ENCODE results near the gene CFAP300.

Gene CFAP300

GRCh38 chr11:102073253-102073652 is 26.0 kb downstream of the CFAP300 start:
- DNase-seq (ENCODE audit: low read depth) = no peak

- DNase-seq (ENCODE audit: low read depth) = no peak
These were observed 32.4 kb downstream of the CFAP300 start for GRCh38 chr11:102079625-102080024.

GRCh38 chr11:102081313-102081712 is 34.1 kb downstream of the CFAP300 start:
- DNase-seq (ENCODE audit: low read depth) = no peak

- no peak for DNase-seq (ENCODE audit: low read depth)
These were observed 38.8 kb downstream of the CFAP300 start for GRCh38 chr11:102085864-102086551.

GRCh38 chr11:102097186-102097585 is 49.9 kb downstream of the CFAP300 start:
- DNase-seq (ENCODE audit: low read depth) = no peak

- DNase-seq (ENCODE audit: low read depth) = no peak
These were observed 52.5 kb downstream of the CFAP300 start for GRCh38 chr11:102099755-102100154.

- no peak for DNase-seq (ENCODE audit: low read depth)
These were observed 61.6 kb downstream of the CFAP300 start for GRCh38 chr11:102108734-102109440.

GRCh38 chr11:102109896-102110760 is 62.9 kb downstream of the CFAP300 start, which contains the start of gene YAP1:
TSS of gene YAP1 (plus strand) at chr11:102110447. CDS start at chr11:102110849, 402 bp downstream.
- DNase-seq (ENCODE audit: low read depth) = peak; percentile 43

GRCh38 chr11:102110761-102111010 is 63.4 kb downstream of the CFAP300 start:
- DNase-seq (ENCODE audit: low read depth) = no peak

- DNase-seq (ENCODE audit: low read depth) = no peak
These were observed 64.0 kb downstream of the CFAP300 start for GRCh38 chr11:102111011-102111786.

GRCh38 chr11:102111787-102112508 is 64.7 kb downstream of the CFAP300 start:
- no peak for DNase-seq (ENCODE audit: low read depth)

GRCh38 chr11:102112509-102112821 is 65.2 kb downstream of the CFAP300 start:
- DNase-seq (ENCODE audit: low read depth) = no peak

GRCh38 chr11:102114032-102114431 is 66.8 kb downstream of the CFAP300 start:
- no peak for DNase-seq (ENCODE audit: low read depth)

- no peak for DNase-seq (ENCODE audit: low read depth)
These were observed 68.3 kb downstream of the CFAP300 start for GRCh38 chr11:102115557-102115956.

- DNase-seq (ENCODE audit: low read depth) = no peak
These were observed 69.4 kb downstream of the CFAP300 start for GRCh38 chr11:102116453-102117205.

GRCh38 chr11:102117472-102118113 is 70.4 kb downstream of the CFAP300 start:
- no peak for DNase-seq (ENCODE audit: low read depth)

GRCh38 chr11:102118937-102119336 is 71.7 kb downstream of the CFAP300 start:
- DNase-seq (ENCODE audit: low read depth) = no peak

- no peak for DNase-seq (ENCODE audit: low read depth)
These were observed 72.8 kb downstream of the CFAP300 start for GRCh38 chr11:102119997-102120396.

GRCh38 chr11:102120437-102120973 is 73.3 kb downstream of the CFAP300 start:
- no peak for DNase-seq (ENCODE audit: low read depth)

GRCh38 chr11:102121329-102121728 is 74.1 kb downstream of the CFAP300 start:
- DNase-seq (ENCODE audit: low read depth) = no peak

Measured in activated T-cell treated with anti-CD3 and anti-CD28 coated beads for 24 hours (primary cell).